OCI-LY7 (cell line): ENCODE data around the gene TRIP13. TPM values are rescaled to one million over a fixed set of nuclear protein-coding genes. Genes with fewer than 3 reads are reported as not detected.

ENCODE experiments used
- BruUV-seq: library from RNA; stranded (reverse); fragments of 400-500 nt; replicated peaks from 2 replicates; lab custom pipeline; 2021; lab: Mats Ljungman, UMichigan
- CTCF ChIA-PET: fragments of 300-600 bp; sonication (Branson Sonifier 250); formaldehyde crosslinking; loops from one replicate; lab custom pipeline; 2022; ENCODE audit warnings: antibody characterized with exemption; ENCODE audit not compliant: unreplicated experiment; lab: Charles Lee
- POLR2A ChIA-PET: fragments of 300-600 bp; sonication (Branson Sonifier 250); formaldehyde crosslinking; loops from one replicate; lab custom pipeline; 2022; ENCODE audit warnings: antibody characterized with exemption; lab: Charles Lee
- DNase-seq: peaks from one replicate; pipeline ENCODE4 v3.0.0-alpha.2; 2015; ENCODE audit warnings: low spot score
- H2AFZ ChIP-seq: fragments of 200-600 bp; sonication (generic), shearing (Covaris generic); 2 replicates; pipeline ENCODE4 v1.6.1; 2014; ENCODE audit warnings: mild to moderate bottlenecking, antibody characterized with exemption, low read length, moderate library complexity
- H3K27ac ChIP-seq: fragments of 200-600 bp; sonication (generic); 2 replicates; pipeline ENCODE4 v1.5.1; 2014; ENCODE audit warnings: mixed run types, low read depth, mild to moderate bottlenecking, moderate library complexity, low read length, inconsistent platforms; ENCODE audit not compliant: poor library complexity, severe bottlenecking
- H3K36me3 ChIP-seq: fragments of 200-600 bp; sonication (generic); 2 replicates; pipeline ENCODE4 v1.6.1; 2014; ENCODE audit warnings: mild to moderate bottlenecking, antibody characterized with exemption, low read length, moderate library complexity, mixed read lengths; ENCODE audit not compliant: insufficient read depth
- H3K4me1 ChIP-seq: fragments of 200-600 bp; sonication (generic); 2 replicates; pipeline ENCODE4 v1.5.1; 2014; ENCODE audit warnings: mild to moderate bottlenecking, low read length; ENCODE audit not compliant: insufficient read depth, poor library complexity, severe bottlenecking
- H3K4me2 ChIP-seq: fragments of 200-600 bp; sonication (generic); 2 replicates; pipeline ENCODE4 v1.6.1; 2014; ENCODE audit warnings: mild to moderate bottlenecking, low read length
- H3K4me3 ChIP-seq: fragments of 200-600 bp; sonication (generic); 2 replicates; pipeline ENCODE4 v1.5.1; 2014; ENCODE audit warnings: mild to moderate bottlenecking, low read depth, low read length; ENCODE audit not compliant: poor library complexity, severe bottlenecking
- H3K79me2 ChIP-seq: fragments of 200-600 bp; sonication (generic); 2 replicates; pipeline ENCODE4 v1.6.1; 2016; ENCODE audit warnings: low read depth, mild to moderate bottlenecking, low read length, moderate library complexity, mixed read lengths; ENCODE audit not compliant: insufficient read depth
- H3K9me2 ChIP-seq: fragments of 200-600 bp; sonication (generic); 2 replicates; pipeline ENCODE4 v1.6.1; 2016; ENCODE audit warnings: mild to moderate bottlenecking, low read length, mixed read lengths; ENCODE audit not compliant: insufficient read depth
- H3K9me3 ChIP-seq: fragments of 200-600 bp; sonication (generic); 2 replicates; pipeline ENCODE4 v1.6.1; 2014; ENCODE audit warnings: mild to moderate bottlenecking, mixed run types, low read length, mixed read lengths
- H4K20me1 ChIP-seq: fragments of 200-600 bp; sonication (generic); 2 replicates; pipeline ENCODE4 v1.6.1; 2014; ENCODE audit warnings: mild to moderate bottlenecking, antibody characterized with exemption, low read length, moderate library complexity, mixed read lengths; ENCODE audit not compliant: insufficient read depth
- CTCF ChIP-seq: fragments of 200-600 bp; sonication (generic); conservative IDR thresholded peaks from 2 replicates; pipeline ENCODE4 v1.5.1; 2014; ENCODE audit warnings: mild to moderate bottlenecking, antibody characterized with exemption, low read length, moderate library complexity, mixed read lengths
- EZH2phosphoT487 ChIP-seq: fragments of 200-600 bp; sonication (generic); IDR thresholded peaks from 2 replicates; pipeline ENCODE4 v1.6.1; 2018; ENCODE audit warnings: low read depth, borderline replicate concordance, mild to moderate bottlenecking, mixed run types, antibody characterized with exemption, low read length, moderate library complexity, mixed read lengths
- intact Hi-C: fragments of 100-400 bp; cut with micrococcal nuclease; formaldehyde crosslinking; loops from one replicate; pipeline ENCODE4 v1.10.0; 2022; ENCODE audit not compliant: unreplicated experiment
- total RNA-seq, 2 experiments: library from RNA; depleted of rRNA in 1 of 2; stranded (reverse); fragments of >200 nt in 1 of 2; shearing (Covaris generic) in 1 of 2; gene quantifications; 2 replicates each; pipeline ENCODE4 v1.2.3, GENCODE V29; 2014 to 2022

The TRIP13 gene
- total RNA-seq, 2 experiments from 2014 or later, result 46.6 to 59.4 TPM

- ChIA-PET CTCF (no interaction called here), POLR2A (no interaction called here)
Measured at GRCh38 chr5:919356-920000, 26.8 kb downstream of the TRIP13 start.

GRCh38 chr5:920321-920720, 27.6 kb downstream of the TRIP13 start:
- H3K79me2 ChIP-seq, result no peaks in the 10 kb centered on the region
- no peak overlapping the region for H2AFZ ChIP-seq
- intact Hi-C loops, result loop anchor here (10.0 kb wide), 1 partner anchor 214 kb away; no protein-coding TSS in a partner anchor
- no peaks in the 10 kb centered on the region for H3K9me2 ChIP-seq
- no peak overlapping the region for H3K27ac ChIP-seq
- POLR2A ChIA-PET, result no interaction called here
- CTCF ChIA-PET, result no interaction called here
- H3K4me1 ChIP-seq, result no peaks in the 10 kb centered on the region
- H3K4me3 ChIP-seq, result no peak overlapping the region
- no peak overlapping the region for H3K4me2 ChIP-seq
- no peaks in the 10 kb centered on the region for H3K9me3 ChIP-seq
- no peaks in the 10 kb centered on the region for H4K20me1 ChIP-seq
- no peak for DNase-seq
- H3K36me3 ChIP-seq, result peaks cover 52% of the 10 kb centered on the region
- BruUV-seq, result no TSS peak
- TF ChIP-seq EZH2phosphoT487, result no peak
- no peak for TF ChIP-seq CTCF

More at GRCh38 chr5:919356-920000, 26.8 kb downstream of the TRIP13 start:
- Histone ChIP-seq H3K27ac (no peak overlapping the region), H3K79me2 (no peaks in the 10 kb centered on the region), H3K4me1 (no peaks in the 10 kb centered on the region), H3K9me3 (no peaks in the 10 kb centered on the region), H2AFZ (no peak overlapping the region), H3K4me3 (no peak overlapping the region), H3K36me3 (peaks cover 59% of the 10 kb centered on the region), H4K20me1 (no peaks in the 10 kb centered on the region), H3K4me2 (no peak overlapping the region), H3K9me2 (no peaks in the 10 kb centered on the region)
- BruUV-seq, result no TSS peak
- TF ChIP-seq CTCF, result no peak
- TF ChIP-seq EZH2phosphoT487, result no peak
- intact Hi-C loops, result no loop called here
- DNase-seq, result no peak
